Lung (tissue), 12 donors: Measurements from ENCODE around the gene C21orf58. TPM values are rescaled to one million over a fixed set of nuclear protein-coding genes. Genes with fewer than 3 reads are reported as not detected.

Experiments used
- ATAC-seq: fragments of 200-7000 bp; cut with Tn5 transposase; one replicate; pipeline ENCODE4 v1.9.1; 2020; ENCODE audit warnings: moderate number of reproducible peaks; ENCODE audit not compliant: insufficient read depth, low FRiP score
- DNase-seq, 3 donors: peaks; one replicate each; pipeline ENCODE4 v3.0.0-alpha.2; 2013 to 2017
- H3K27ac ChIP-seq, 2 donors: one replicate each; pipeline ENCODE4 v1.5.1; 2013; ENCODE audit warnings: mild to moderate bottlenecking in 2 of 2, moderate library complexity in 2 of 2, control low read depth in 1 of 2, inconsistent platforms in 1 of 2, low read depth in 1 of 2, low read length in 1 of 2
- H3K27me3 ChIP-seq, 3 donors: one replicate each; pipeline ENCODE4 v1.5.1; 2013; ENCODE audit warnings: low read length in 2 of 3; ENCODE audit not compliant: control insufficient read depth in 3 of 3, insufficient read depth in 3 of 3
- H3K36me3 ChIP-seq, 4 donors: one replicate each; pipeline ENCODE4 v1.5.1; 2013; ENCODE audit warnings: low read length in 4 of 4, mild to moderate bottlenecking in 1 of 4, moderate library complexity in 1 of 4; ENCODE audit not compliant: control insufficient read depth in 4 of 4, insufficient read depth in 4 of 4
- H3K4me1 ChIP-seq, 5 donors: one replicate each; pipeline ENCODE4 v1.5.1; 2013; ENCODE audit warnings: low read length in 5 of 5, mild to moderate bottlenecking in 2 of 5, moderate library complexity in 1 of 5; ENCODE audit not compliant: control insufficient read depth in 5 of 5, insufficient read depth in 5 of 5
- H3K4me3 ChIP-seq: one replicate; pipeline ENCODE4 v1.5.1; 2013; ENCODE audit warnings: mild to moderate bottlenecking, control low read depth, moderate library complexity
- H3K9ac ChIP-seq, 2 donors: one replicate each; pipeline ENCODE4 v1.5.1; 2013; ENCODE audit warnings: low read length in 2 of 2, control low read depth in 1 of 2; ENCODE audit not compliant: insufficient read depth in 1 of 2
- H3K9me3 ChIP-seq, 4 donors: one replicate each; pipeline ENCODE4 v1.5.1; 2013; ENCODE audit warnings: low read length in 3 of 4, mild to moderate bottlenecking in 1 of 4, moderate library complexity in 1 of 4; ENCODE audit not compliant: control insufficient read depth in 4 of 4, insufficient read depth in 3 of 4
- CTCF ChIP-seq: IDR thresholded peaks from 2 replicates; pipeline ENCODE4 v1.5.1; 2012; ENCODE audit warnings: mild to moderate bottlenecking; ENCODE audit errors: control extremely low read depth, extremely low read depth
- WGBS, 2 donors: extraction: QIAGEN DNeasy Blood & Tissue Kit; methylation state at CpG; one replicate each; pipeline ENCODE4 v1.1.7; 2013; 5-methylcytosine and 5-hydroxymethylcytosine counted together
- polyA plus RNA-seq, 2 donors: library from polyadenylated mRNA; stranded (reverse); fragments of 200-250 nt; gene quantifications; one replicate each; pipeline ENCODE4 v1.2.1, GENCODE V29; 2013
- total RNA-seq, 2 donors: library from RNA; depleted of rRNA in 1 of 2; stranded (reverse); fragments of >200 nt in 1 of 2; gene quantifications; one replicate each; pipeline ENCODE4 v1.2.1, GENCODE V29; 2014 to 2021
- donor health status: control.
- donor health status: control.
- donor health status: Bipolar disorder and iron deficiency.
- donor health status: healthy.
- donor health status: DM: yes; HTN: yes; CAD: no.

Gene C21orf58
- total and polyA plus RNA-seq, 4 donors = 4.8 to 20.8 (median 8.9) TPM

GRCh38 chr21:46356005-46356338, 32.3 kb upstream of the C21orf58 start:
- WGBS, 2 donors = 94 to 95% methylated on average over 12 to 13 of the region's 13 CpGs
- no peaks in the 10 kb centered on the region for H3K4me1 ChIP-seq
- ATAC-seq (no peak), DNase-seq (no peak)
- no peaks in the 10 kb centered on the region for H3K27me3 ChIP-seq
- TF ChIP-seq CTCF = no peak
- H3K36me3 ChIP-seq = peaks cover 12 to 66% (median 25%) of the 10 kb centered on the region in 4 donors
- no peak overlapping the region for H3K27ac ChIP-seq
- H3K9ac ChIP-seq = no peak overlapping the region
- no peaks in the 10 kb centered on the region for H3K9me3 ChIP-seq
- H3K4me3 ChIP-seq = no peak overlapping the region

- 95 to 96% methylated on average over 33 of the region's 33 CpGs for WGBS, 2 donors
- Histone ChIP-seq H3K9ac (no peak overlapping the region), H3K27me3 (no peaks in the 10 kb centered on the region), H3K27ac (no peak overlapping the region), H3K36me3 (peaks cover 12 to 71% (median 27%) of the 10 kb centered on the region in 4 donors), H3K9me3 (no peaks in the 10 kb centered on the region), H3K4me1 (no peaks in the 10 kb centered on the region), H3K4me3 (no peak overlapping the region)
- ATAC-seq (no peak), DNase-seq (no peak)
- no peak for TF ChIP-seq CTCF
Observed at GRCh38 chr21:46355161-46356004, 31.7 kb upstream of the C21orf58 start.

- Histone ChIP-seq H3K27ac (no peak overlapping the region), H3K27me3 (no peaks in the 10 kb centered on the region), H3K4me1 (no peaks in the 10 kb centered on the region), H3K9ac (no peak overlapping the region), H3K36me3 (peaks cover 12 to 72% (median 31%) of the 10 kb centered on the region in 4 donors), H3K4me3 (no peak overlapping the region), H3K9me3 (no peaks in the 10 kb centered on the region)
- WGBS, 2 donors = 97% methylated on average over 13 of the region's 13 CpGs
- DNase-seq (no peak), ATAC-seq (no peak)
- no peak for TF ChIP-seq CTCF
Observed at GRCh38 chr21:46354518-46354917, 30.8 kb upstream of the C21orf58 start.
